OCI-LY1 (cell line): ENCODE results near the gene RCOR3.

Source experiments
- H2AFZ ChIP-seq: fragments of 200-600 bp; sonication (generic), shearing (Covaris generic); 2 replicates; pipeline ENCODE4 v1.6.0; 2014; ENCODE audit warnings: antibody characterized with exemption, mild to moderate bottlenecking, low read length
- H3F3A ChIP-seq: fragments of 200-600 bp; sonication (generic), shearing (Covaris generic); 2 replicates; pipeline ENCODE4 v1.6.0; 2014; ENCODE audit warnings: mild to moderate bottlenecking, antibody characterized with exemption, low read length, moderate library complexity; ENCODE audit not compliant: insufficient read depth
- H3K27ac ChIP-seq: fragments of 200-600 bp; sonication (generic); 2 replicates; pipeline ENCODE4 v1.5.1; 2014; ENCODE audit warnings: low read length, mixed run types, mild to moderate bottlenecking, low read depth; ENCODE audit not compliant: poor library complexity, severe bottlenecking
- H3K27me3 ChIP-seq: fragments of 200-600 bp; sonication (generic); 2 replicates; pipeline ENCODE4 v1.6.0; 2014; ENCODE audit warnings: antibody characterized with exemption, mild to moderate bottlenecking, low read length, moderate library complexity; ENCODE audit not compliant: insufficient read depth
- H3K36me3 ChIP-seq: fragments of 200-600 bp; sonication (generic); 2 replicates; pipeline ENCODE4 v1.6.1; 2014; ENCODE audit warnings: mild to moderate bottlenecking, antibody characterized with exemption, low read length, moderate library complexity, mixed read lengths; ENCODE audit not compliant: insufficient read depth
- H3K4me1 ChIP-seq: fragments of 200-600 bp; sonication (generic); 2 replicates; pipeline ENCODE4 v1.5.1; 2014; ENCODE audit warnings: mild to moderate bottlenecking, low read length, moderate library complexity; ENCODE audit not compliant: insufficient read depth, severe bottlenecking
- H3K4me2 ChIP-seq: fragments of 200-600 bp; sonication (generic), shearing (Covaris generic); 2 replicates; pipeline ENCODE4 v1.6.1; 2014; ENCODE audit warnings: low read length
- H3K4me3 ChIP-seq: fragments of 200-600 bp; sonication (generic); 2 replicates; pipeline ENCODE4 v1.5.1; 2014; ENCODE audit warnings: low read length, low read depth, mild to moderate bottlenecking, mixed read lengths; ENCODE audit not compliant: poor library complexity, severe bottlenecking
- H3K79me2 ChIP-seq: fragments of 200-600 bp; shearing (Covaris generic); 2 replicates; pipeline ENCODE4 v1.6.1; 2016; ENCODE audit warnings: mixed run types, low read length, mixed read lengths; ENCODE audit not compliant: insufficient read depth
- H3K9ac ChIP-seq: fragments of 200-600 bp; sonication (generic), shearing (Covaris generic); 2 replicates; pipeline ENCODE4 v1.6.1; 2014; ENCODE audit warnings: mild to moderate bottlenecking, low read length, mixed read lengths
- H3K9me2 ChIP-seq: fragments of 200-600 bp; sonication (generic), shearing (Covaris generic); 2 replicates; pipeline ENCODE4 v1.6.1; 2014; ENCODE audit warnings: low read depth, mild to moderate bottlenecking, low read length, mixed read lengths
- H3K9me3 ChIP-seq: fragments of 200-600 bp; shearing (Covaris generic); 2 replicates; pipeline ENCODE4 v1.6.1; 2014; ENCODE audit warnings: low read length, mixed read lengths
- H4K20me1 ChIP-seq: fragments of 200-600 bp; sonication (generic), shearing (Covaris generic); 2 replicates; pipeline ENCODE4 v1.6.0; 2016; ENCODE audit warnings: mild to moderate bottlenecking, low read length; ENCODE audit not compliant: insufficient read depth
- EZH2 ChIP-seq: fragments of 200-600 bp; sonication (generic), shearing (Covaris generic); IDR thresholded peaks from 2 replicates; pipeline ENCODE4 v1.8.0; 2017; ENCODE audit warnings: borderline replicate concordance, mixed run types, mild to moderate bottlenecking, antibody characterized with exemption, low read length, moderate library complexity, mixed read lengths
- TF ChIP-seq, protein P1 (sequence below): fragments of 200-600 bp; sonication (generic), shearing (Covaris generic); IDR thresholded peaks from 2 replicates; pipeline ENCODE4 v1.5.1; 2017; ENCODE audit warnings: mild to moderate bottlenecking, antibody characterized with exemption, low read length, moderate library complexity, mixed read lengths

Gene RCOR3

DNA sequence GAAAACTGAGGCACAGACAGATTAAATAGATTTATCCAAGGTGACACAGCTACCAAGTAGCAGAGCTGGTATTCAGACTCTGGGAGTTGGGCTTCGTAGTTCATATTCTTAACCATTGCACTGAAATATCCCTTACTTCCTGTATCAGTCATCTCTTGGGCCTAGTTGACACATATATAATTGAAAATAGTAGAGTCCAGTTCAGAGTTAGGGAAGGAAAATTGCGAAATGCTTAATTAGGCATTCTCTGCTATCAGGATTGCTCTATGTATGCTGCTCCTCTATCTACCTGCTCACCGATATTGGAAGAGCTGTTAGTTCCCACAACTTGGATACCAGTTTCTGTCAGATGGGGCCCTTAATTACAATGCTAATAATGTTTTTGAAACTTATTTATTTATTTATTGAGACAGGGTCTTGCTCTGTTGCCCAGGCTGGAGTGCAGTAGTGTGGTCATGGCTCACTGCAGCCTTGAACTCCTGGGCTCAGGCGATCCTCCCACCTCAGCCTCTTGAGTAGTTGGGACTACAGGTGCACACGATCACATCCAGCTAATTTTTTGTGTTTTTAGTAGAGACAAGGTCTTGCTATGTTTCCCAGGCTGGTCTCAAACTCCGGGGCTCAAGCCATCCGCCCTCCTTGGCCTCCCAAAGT lies 8.2 kb downstream of the RCOR3 start:
- Histone ChIP-seq H4K20me1 (no peaks in the 10 kb centered on the region), H3K4me1 (no peaks in the 10 kb centered on the region), H3K9me3 (no peaks in the 10 kb centered on the region), H3K36me3 (peaks cover 57% of the 10 kb centered on the region), H3K27ac (no peak overlapping the region), H3K27me3 (no peaks in the 10 kb centered on the region), H3K79me2 (peaks cover 6% of the 10 kb centered on the region; the same call in 1 of the 2 replicates), H3F3A (no peaks in the 10 kb centered on the region), H3K4me2 (no peak overlapping the region), H3K4me3 (no peak overlapping the region), H3K9me2 (no peaks in the 10 kb centered on the region), H3K9ac (no peak overlapping the region), H2AFZ (no peak overlapping the region)
- TF ChIP-seq, protein P1, sequence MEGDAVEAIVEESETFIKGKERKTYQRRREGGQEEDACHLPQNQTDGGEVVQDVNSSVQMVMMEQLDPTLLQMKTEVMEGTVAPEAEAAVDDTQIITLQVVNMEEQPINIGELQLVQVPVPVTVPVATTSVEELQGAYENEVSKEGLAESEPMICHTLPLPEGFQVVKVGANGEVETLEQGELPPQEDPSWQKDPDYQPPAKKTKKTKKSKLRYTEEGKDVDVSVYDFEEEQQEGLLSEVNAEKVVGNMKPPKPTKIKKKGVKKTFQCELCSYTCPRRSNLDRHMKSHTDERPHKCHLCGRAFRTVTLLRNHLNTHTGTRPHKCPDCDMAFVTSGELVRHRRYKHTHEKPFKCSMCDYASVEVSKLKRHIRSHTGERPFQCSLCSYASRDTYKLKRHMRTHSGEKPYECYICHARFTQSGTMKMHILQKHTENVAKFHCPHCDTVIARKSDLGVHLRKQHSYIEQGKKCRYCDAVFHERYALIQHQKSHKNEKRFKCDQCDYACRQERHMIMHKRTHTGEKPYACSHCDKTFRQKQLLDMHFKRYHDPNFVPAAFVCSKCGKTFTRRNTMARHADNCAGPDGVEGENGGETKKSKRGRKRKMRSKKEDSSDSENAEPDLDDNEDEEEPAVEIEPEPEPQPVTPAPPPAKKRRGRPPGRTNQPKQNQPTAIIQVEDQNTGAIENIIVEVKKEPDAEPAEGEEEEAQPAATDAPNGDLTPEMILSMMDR, result no peak
- TF ChIP-seq EZH2, result no peak

DNA sequence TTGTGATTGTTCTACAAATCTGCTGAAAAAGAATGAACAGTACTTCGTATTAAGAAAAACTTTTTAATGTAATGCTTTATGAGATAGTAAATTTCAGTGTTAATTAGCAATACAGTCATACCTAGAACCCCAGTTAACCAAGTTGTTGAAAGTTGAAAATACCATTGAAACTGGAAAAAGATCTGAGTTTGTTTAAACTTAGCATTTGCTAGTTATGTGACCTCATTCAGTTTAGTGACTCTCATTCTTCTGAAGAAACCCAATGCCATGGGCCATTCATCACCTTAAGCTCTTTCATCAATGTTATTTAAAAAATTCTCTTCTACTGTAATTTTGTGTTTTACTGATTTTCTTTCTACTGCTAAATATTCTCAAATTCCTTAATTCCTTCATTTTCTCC lies 20.2 kb downstream of the RCOR3 start:
- Histone ChIP-seq H3K4me2 (no peak overlapping the region), H3K9ac (no peak overlapping the region), H3K4me1 (no peaks in the 10 kb centered on the region), H3K36me3 (peaks cover 60% of the 10 kb centered on the region), H3K27ac (no peak overlapping the region), H4K20me1 (no peaks in the 10 kb centered on the region), H3K9me3 (no peaks in the 10 kb centered on the region), H2AFZ (no peak overlapping the region), H3K4me3 (no peak overlapping the region), H3F3A (no peaks in the 10 kb centered on the region), H3K27me3 (no peaks in the 10 kb centered on the region), H3K79me2 (no peaks in the 10 kb centered on the region), H3K9me2 (no peaks in the 10 kb centered on the region; the same call in 1 of the 2 replicates)
- TF ChIP-seq, protein P1, result no peak
- no peak for TF ChIP-seq EZH2

DNA sequence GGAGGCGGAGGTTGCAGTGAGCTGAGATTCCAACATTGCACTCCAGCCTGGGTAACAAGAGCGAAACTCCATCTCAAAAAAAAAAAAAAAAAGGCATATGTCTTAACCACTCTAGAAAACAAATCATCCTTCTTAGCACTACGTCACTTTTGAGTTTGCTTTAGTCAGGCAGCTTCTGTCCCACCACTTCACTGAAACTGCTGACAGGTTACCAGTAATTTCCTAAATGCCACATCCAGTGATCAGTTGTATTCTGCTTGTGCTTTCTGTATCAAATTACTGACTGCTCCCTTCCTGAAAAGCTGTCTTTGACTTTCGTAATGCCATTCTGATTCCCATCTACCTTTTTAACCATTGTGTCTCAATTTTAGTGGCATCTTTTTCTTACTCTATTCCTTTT lies 21.7 kb downstream of the RCOR3 start:
- TF ChIP-seq, protein P1, result no peak
- TF ChIP-seq EZH2, result no peak
- Histone ChIP-seq H3K27ac (no peak overlapping the region), H3K36me3 (peaks cover 62% of the 10 kb centered on the region)

More for the DNA sequence above, 21.7 kb downstream of the RCOR3 start:
- H3K4me3 ChIP-seq, result no peak overlapping the region
- no peaks in the 10 kb centered on the region for H3K27me3 ChIP-seq
- no peaks in the 10 kb centered on the region for H3K4me1 ChIP-seq
- H4K20me1 ChIP-seq, result no peaks in the 10 kb centered on the region
- no peak overlapping the region for H3K9ac ChIP-seq
- H3K79me2 ChIP-seq, result no peaks in the 10 kb centered on the region
- H2AFZ ChIP-seq, result no peak overlapping the region
- H3K9me3 ChIP-seq, result no peaks in the 10 kb centered on the region
- H3F3A ChIP-seq, result no peaks in the 10 kb centered on the region
- no peak overlapping the region for H3K4me2 ChIP-seq
- H3K9me2 ChIP-seq, result no peaks in the 10 kb centered on the region; the same call in 1 of the 2 replicates
